Chondrocyte (in vitro differentiated cells): ENCODE measurements around the gene ENTPD6. TPM values are rescaled to one million over a fixed set of nuclear protein-coding genes. Genes with fewer than 3 reads are reported as not detected.
"Not testable (repeated sequence)": the region's sequence is repeated elsewhere in the genome, so short reads cannot be mapped to it uniquely, and the experiment has no call there.

Experiments
- DNase-seq: peaks from one replicate; pipeline ENCODE4 v3.0.0; 2021; ENCODE audit warnings: mixed read lengths, low spot score
- H3K27ac Mint-ChIP-seq: one replicate; pipeline ENCODE4 v1.8.0; 2021; ENCODE audit warnings: mild to moderate bottlenecking, moderate library complexity, mixed read lengths; ENCODE audit not compliant: unreplicated experiment
- H3K27me3 Mint-ChIP-seq: 2 replicates; pipeline ENCODE4 v1.8.0; 2021; ENCODE audit warnings: low read depth, mixed read lengths
- H3K36me3 Mint-ChIP-seq: 2 replicates; pipeline ENCODE4 v1.8.0; 2021; ENCODE audit warnings: low read depth, mixed read lengths
- H3K4me1 Mint-ChIP-seq: 2 replicates; pipeline ENCODE4 v1.8.0; 2021; ENCODE audit warnings: low read depth, mild to moderate bottlenecking, mixed read lengths
- H3K4me3 Mint-ChIP-seq: one replicate; pipeline ENCODE4 v1.8.0; 2021; ENCODE audit warnings: mild to moderate bottlenecking, moderate library complexity, mixed read lengths; ENCODE audit not compliant: unreplicated experiment
- H3K9me3 Mint-ChIP-seq: 2 replicates; pipeline ENCODE4 v1.8.0; 2021; ENCODE audit warnings: low read depth, mixed read lengths
- CTCF ChIP-seq: fragments of 200-600 bp; sonication (generic); IDR thresholded peaks from 2 replicates; pipeline ENCODE4 v1.5.0; 2021; ENCODE audit warnings: antibody characterized with exemption, mild to moderate bottlenecking, moderate library complexity
- total RNA-seq: library from RNA; stranded (reverse); gene quantifications from 3 replicates; pipeline ENCODE4 v1.2.1, GENCODE V29; 2021

Gene ENTPD6
- total RNA-seq, 1 donor from 2014 or later: 53.5 TPM

GRCh38 chr20:25165128-25165527 lies 30.4 kb upstream of the ENTPD6 start:
- no peaks in the 10 kb centered on the region for H3K36me3 Mint-ChIP-seq
- no peak overlapping the region for H3K27ac Mint-ChIP-seq
- H3K27me3 Mint-ChIP-seq: peaks cover 61% of the 10 kb centered on the region
- TF ChIP-seq CTCF: no peak
- no peaks in the 10 kb centered on the region for H3K4me1 Mint-ChIP-seq
- DNase-seq: no peak
- H3K4me3 Mint-ChIP-seq: no peak overlapping the region
- peaks cover 15% of the 10 kb centered on the region for H3K9me3 Mint-ChIP-seq

- DNase-seq, H3K4me1 Mint-ChIP-seq, H3K36me3 Mint-ChIP-seq, H3K27ac Mint-ChIP-seq, H3K4me3 Mint-ChIP-seq: not testable (repeated sequence)
- Mint-ChIP-seq H3K27me3 (peaks cover 59% of the 10 kb centered on the region), H3K9me3 (peaks cover 15% of the 10 kb centered on the region)
Observed at GRCh38 chr20:25166105-25166782, 29.3 kb upstream of the ENTPD6 start.

GRCh38 chr20:25173321-25173720 lies 22.2 kb upstream of the ENTPD6 start:
- TF ChIP-seq CTCF: no peak
- Mint-ChIP-seq H3K9me3 (peaks cover 12% of the 10 kb centered on the region), H3K27ac (no peak overlapping the region), H3K27me3 (peaks cover 29% of the 10 kb centered on the region), H3K4me1 (peaks cover 11% of the 10 kb centered on the region), H3K36me3 (peaks cover 3% of the 10 kb centered on the region), H3K4me3 (no peak overlapping the region)
- DNase-seq: no peak

GRCh38 chr20:25173886-25174308 lies 21.6 kb upstream of the ENTPD6 start:
- Mint-ChIP-seq H3K27ac (no peak overlapping the region), H3K4me1 (peaks cover 16% of the 10 kb centered on the region), H3K9me3 (peaks cover 6% of the 10 kb centered on the region), H3K27me3 (peaks cover 23% of the 10 kb centered on the region), H3K36me3 (peaks cover 3% of the 10 kb centered on the region), H3K4me3 (no peak overlapping the region)
- no peak for TF ChIP-seq CTCF
- no peak for DNase-seq

- peaks cover 5% of the 10 kb centered on the region for H3K27me3 Mint-ChIP-seq
- H3K36me3 Mint-ChIP-seq: no peaks in the 10 kb centered on the region
- DNase-seq: no peak
- H3K4me3 Mint-ChIP-seq: no peak overlapping the region
- H3K27ac Mint-ChIP-seq: no peak overlapping the region
- TF ChIP-seq CTCF: no peak
- H3K4me1 Mint-ChIP-seq: peaks cover 21% of the 10 kb centered on the region
- H3K9me3 Mint-ChIP-seq: peaks cover 5% of the 10 kb centered on the region
Observed at GRCh38 chr20:25176184-25176583, 19.3 kb upstream of the ENTPD6 start.

GRCh38 chr20:25177890-25178321 lies 17.6 kb upstream of the ENTPD6 start:
- TF ChIP-seq CTCF: no peak
- peak overlapping the region; percentile 91 for H3K27ac Mint-ChIP-seq
- no peak for DNase-seq
- no peaks in the 10 kb centered on the region for H3K27me3 Mint-ChIP-seq
- H3K4me3 Mint-ChIP-seq: no peak overlapping the region
- no peaks in the 10 kb centered on the region for H3K36me3 Mint-ChIP-seq
- peaks cover 21% of the 10 kb centered on the region for H3K4me1 Mint-ChIP-seq
- peaks cover 7% of the 10 kb centered on the region for H3K9me3 Mint-ChIP-seq
